Measurements from ENCODE around the gene XRCC5.

The XRCC5 gene

DNA sequence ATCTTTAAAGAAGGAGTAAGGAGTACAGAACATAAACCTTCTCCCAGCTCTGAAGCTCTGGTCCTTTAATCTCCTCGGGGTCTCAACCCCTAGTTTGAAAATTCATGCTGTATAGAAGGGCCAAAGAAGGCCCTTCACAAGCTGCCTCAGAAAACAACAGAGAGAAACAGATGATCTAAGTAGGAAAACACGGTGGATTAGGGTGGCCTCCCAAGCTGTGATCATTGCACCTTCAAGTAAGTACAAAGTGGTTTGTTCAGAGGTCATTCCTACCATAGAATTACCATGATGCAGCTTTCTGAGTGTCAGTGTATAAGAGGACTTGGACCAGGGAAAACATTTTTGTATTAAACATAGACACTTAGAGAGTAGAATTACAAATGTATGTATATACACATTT is 16.5 kb upstream of the XRCC5 start:
- no peak overlapping the region for H3K27ac ChIP-seq
- TF ChIP-seq, protein P1, sequence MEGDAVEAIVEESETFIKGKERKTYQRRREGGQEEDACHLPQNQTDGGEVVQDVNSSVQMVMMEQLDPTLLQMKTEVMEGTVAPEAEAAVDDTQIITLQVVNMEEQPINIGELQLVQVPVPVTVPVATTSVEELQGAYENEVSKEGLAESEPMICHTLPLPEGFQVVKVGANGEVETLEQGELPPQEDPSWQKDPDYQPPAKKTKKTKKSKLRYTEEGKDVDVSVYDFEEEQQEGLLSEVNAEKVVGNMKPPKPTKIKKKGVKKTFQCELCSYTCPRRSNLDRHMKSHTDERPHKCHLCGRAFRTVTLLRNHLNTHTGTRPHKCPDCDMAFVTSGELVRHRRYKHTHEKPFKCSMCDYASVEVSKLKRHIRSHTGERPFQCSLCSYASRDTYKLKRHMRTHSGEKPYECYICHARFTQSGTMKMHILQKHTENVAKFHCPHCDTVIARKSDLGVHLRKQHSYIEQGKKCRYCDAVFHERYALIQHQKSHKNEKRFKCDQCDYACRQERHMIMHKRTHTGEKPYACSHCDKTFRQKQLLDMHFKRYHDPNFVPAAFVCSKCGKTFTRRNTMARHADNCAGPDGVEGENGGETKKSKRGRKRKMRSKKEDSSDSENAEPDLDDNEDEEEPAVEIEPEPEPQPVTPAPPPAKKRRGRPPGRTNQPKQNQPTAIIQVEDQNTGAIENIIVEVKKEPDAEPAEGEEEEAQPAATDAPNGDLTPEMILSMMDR (conservative IDR thresholded peaks at IDR 0.05), result no peak

DNA sequence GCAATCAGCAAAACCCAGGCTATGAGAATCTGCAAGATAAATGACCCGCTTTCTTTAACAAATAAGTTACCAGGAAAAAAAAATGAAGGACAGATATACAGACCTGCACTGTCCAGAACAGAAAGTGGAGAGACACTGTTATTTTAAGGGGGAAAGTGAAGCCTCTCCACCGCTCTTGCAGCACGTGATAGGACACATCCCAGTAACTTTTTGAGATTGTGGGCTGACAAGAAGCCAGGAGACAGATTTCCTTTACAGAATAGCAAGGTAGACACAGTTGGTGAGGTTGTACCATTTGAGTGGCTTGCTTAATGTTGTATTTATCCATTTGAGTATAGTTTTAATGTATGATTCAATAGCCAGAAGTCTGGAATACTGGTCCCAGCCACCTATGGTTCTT is 14.4 kb upstream of the XRCC5 start:
- H3K27ac ChIP-seq, result no peak overlapping the region

DNA sequence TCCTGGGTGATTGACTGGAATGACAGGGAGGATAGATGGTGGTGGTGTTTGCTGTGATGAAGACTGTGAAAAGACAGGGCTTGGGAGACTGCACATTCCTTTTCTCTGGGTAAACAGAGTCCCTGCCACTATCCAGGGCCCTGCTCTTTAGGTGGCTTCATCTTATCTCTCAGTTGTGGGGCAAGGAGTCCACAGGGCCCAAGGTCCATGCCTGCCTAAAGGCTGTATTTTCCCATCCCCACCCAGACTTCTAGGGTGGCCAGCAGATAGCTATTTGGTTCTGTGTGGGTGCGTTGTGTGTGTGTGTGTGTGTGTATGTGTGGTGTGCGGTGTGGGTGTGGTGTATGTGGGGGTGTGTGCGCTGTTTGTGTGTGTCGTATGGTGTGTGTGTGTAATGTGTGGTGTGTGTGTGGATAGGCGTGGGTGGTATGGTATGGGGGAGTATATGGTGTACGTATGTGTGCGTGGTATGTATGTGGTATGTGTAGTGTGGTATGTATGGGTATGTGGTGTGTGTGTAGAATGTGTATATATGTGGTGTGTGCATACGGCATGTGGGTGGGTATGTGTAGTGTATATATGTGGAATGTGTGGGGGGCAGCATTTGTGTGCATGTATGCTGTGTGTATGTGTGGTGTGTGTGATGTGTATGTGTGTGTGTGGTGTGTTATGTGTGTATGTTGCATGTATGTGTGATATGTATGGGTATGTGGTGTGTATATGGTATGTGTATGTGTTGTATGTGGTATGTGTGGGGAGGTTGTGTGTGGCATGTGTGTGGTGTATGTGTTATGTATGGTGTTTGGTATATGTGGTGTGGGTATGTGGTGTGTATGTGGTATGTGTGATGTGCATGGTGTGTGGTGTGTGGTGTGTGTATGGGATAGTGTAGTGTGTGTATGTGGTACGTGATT is 10.5 kb upstream of the XRCC5 start:
- H3K27ac ChIP-seq, result no peak overlapping the region
- TF ChIP-seq, protein P1 (conservative IDR thresholded peaks at IDR 0.05), result no peak

More for the DNA sequence above, 14.4 kb upstream of the XRCC5 start:
- TF ChIP-seq, protein P1 (conservative IDR thresholded peaks at IDR 0.05), result no peak

DNA sequence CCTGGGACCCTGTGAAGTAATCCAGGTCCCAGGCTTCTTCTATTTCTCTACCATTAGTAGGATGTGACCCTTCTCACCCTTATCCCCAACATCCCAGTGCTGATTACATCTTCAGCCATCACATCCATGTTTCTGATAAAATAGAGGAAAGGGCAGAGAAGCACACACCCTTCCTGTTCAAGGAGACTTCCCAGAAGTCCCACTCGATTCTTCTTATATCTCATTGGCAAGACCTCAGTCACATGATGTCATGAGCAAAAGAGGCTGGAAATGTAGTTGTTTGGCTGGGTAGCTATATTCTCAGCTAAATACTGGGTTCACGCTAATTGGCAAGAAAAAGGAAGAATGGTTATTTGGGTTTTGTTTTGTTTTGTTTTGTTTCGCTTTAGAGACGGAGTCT is 8.0 kb upstream of the XRCC5 start:
- H3K27ac ChIP-seq, result no peak overlapping the region
- TF ChIP-seq, protein P1 (conservative IDR thresholded peaks at IDR 0.05), result no peak

DNA sequence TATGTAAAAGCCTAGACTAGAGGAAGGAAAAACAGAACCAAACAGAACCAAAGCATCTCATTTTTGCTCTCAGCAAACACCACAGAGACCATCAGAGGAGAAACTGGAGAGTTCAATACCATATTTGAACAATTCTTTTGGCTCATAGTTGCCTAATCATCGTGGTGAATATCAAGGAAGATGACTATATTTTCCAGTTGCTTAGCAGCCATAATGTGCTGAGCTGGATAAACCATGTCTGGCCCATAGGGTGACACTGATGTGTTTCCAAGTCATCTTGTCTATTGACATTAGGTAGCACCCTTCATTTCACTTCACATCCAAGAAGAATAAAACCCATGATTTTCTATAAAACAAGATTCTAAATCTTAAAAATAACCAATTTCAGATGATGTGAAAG is 5.9 kb upstream of the XRCC5 start:
- H3K27ac ChIP-seq, result no peak overlapping the region
- TF ChIP-seq, protein P1 (conservative IDR thresholded peaks at IDR 0.05), result no peak

DNA sequence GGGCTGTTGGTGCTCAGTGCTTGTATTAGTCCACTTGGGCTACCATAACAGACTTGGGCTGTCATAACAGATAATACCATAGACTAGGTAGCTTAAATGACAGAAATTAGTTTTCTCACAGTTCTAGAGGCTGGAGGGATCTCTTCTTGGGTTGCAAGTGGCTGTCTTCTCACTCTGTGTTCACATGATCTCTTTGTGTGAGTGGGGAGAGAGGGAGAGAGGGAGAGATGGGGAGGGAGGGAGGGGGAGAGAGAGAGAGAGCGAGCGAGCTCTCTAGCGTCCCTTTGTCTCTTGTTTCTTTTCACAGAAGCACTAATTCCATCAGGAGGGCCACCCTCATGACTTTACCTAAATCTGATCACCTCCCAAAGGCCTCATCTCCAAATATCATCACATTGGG is 4.5 kb upstream of the XRCC5 start:
- TF ChIP-seq, protein P1 (conservative IDR thresholded peaks at IDR 0.05), result no peak
- H3K27ac ChIP-seq, result no peak overlapping the region

DNA sequence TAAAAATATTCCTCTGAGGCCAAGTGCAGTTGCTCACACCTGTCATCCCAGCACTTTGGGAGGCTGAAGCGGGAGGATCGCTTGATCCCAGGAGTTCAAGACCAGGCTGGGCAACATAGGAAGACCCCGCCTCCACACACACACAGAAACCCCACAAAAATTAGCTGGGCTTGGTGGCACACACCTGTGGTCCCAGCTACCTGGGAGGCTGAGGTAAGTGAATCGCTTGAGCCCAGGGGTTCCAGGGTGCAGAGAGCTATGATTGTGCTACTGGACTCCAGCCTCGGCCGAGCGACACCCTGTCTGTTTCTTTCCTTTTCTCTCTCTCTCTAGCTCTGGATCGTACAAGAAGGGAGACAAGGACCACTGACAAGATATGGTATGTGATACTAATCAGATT is 1.8 kb upstream of the XRCC5 start:
- no peak overlapping the region for H3K27ac ChIP-seq

More for the DNA sequence above, 1.8 kb upstream of the XRCC5 start:
- TF ChIP-seq, protein P1 (conservative IDR thresholded peaks at IDR 0.05), result no peak
